Caco-2 (cell line): ENCODE measurements around the gene KAT7. TPM values are rescaled to one million over a fixed set of nuclear protein-coding genes. Genes with fewer than 3 reads are reported as not detected.

Source experiments
- BruUV-seq: library from RNA; stranded (reverse); fragments of 400-500 nt; replicated peaks from 2 replicates; lab custom pipeline; 2021; lab: Mats Ljungman, UMichigan
- CTCF ChIA-PET: fragments of 300-600 bp; sonication (Branson Sonifier 250); formaldehyde crosslinking; loops from one replicate; lab custom pipeline; 2022; ENCODE audit warnings: antibody characterized with exemption; lab: Charles Lee
- POLR2A ChIA-PET: fragments of 300-600 bp; sonication (Branson Sonifier 250); formaldehyde crosslinking; loops from one replicate; lab custom pipeline; 2022; ENCODE audit warnings: antibody characterized with exemption; lab: Charles Lee
- DNase-seq, 2 experiments: peaks; one replicate each; pipeline versions ENCODE4 v3.0.0 to v3.0.0-alpha.2; 2020 to 2022
- H3K27me3 ChIP-seq: replicated peaks from 2 replicates; pipeline ENCODE4 v1.6.0; 2011; ENCODE audit warnings: low read length; ENCODE audit not compliant: control insufficient read depth, insufficient read depth
- H3K36me3 ChIP-seq: 2 replicates; pipeline ENCODE4 v1.5.1; 2011; ENCODE audit warnings: low read length; ENCODE audit not compliant: control insufficient read depth, insufficient read depth
- H3K4me1 ChIP-seq: fragments of 250-450 bp; sonication (Bioruptor Pico); 2 replicates; pipeline ENCODE4 v1.5.1; 2020; ENCODE audit warnings: mild to moderate bottlenecking
- H3K4me3 ChIP-seq: 2 replicates; pipeline ENCODE4 v1.5.1; 2011; ENCODE audit warnings: low read depth, mild to moderate bottlenecking, control low read depth, low read length
- H3K9me3 ChIP-seq: fragments of 250-450 bp; sonication (Bioruptor Pico); 2 replicates; pipeline ENCODE4 v1.5.1; 2020; ENCODE audit warnings: mild to moderate bottlenecking, moderate library complexity
- H3K27ac Mint-ChIP-seq: one replicate; pipeline ENCODE4 v1.8.0; 2022; ENCODE audit warnings: mixed read lengths; ENCODE audit not compliant: unreplicated experiment
- H3K27me3 Mint-ChIP-seq: one replicate; pipeline ENCODE4 v1.8.0; 2022; ENCODE audit warnings: mixed read lengths; ENCODE audit not compliant: insufficient read depth, unreplicated experiment
- H3K36me3 Mint-ChIP-seq: one replicate; pipeline ENCODE4 v1.8.0; 2022; ENCODE audit warnings: mild to moderate bottlenecking, mixed read lengths; ENCODE audit not compliant: insufficient read depth, unreplicated experiment
- H3K4me1 Mint-ChIP-seq: one replicate; pipeline ENCODE4 v1.8.0; 2022; ENCODE audit warnings: low read depth, mixed read lengths; ENCODE audit not compliant: unreplicated experiment
- H3K4me3 Mint-ChIP-seq: one replicate; pipeline ENCODE4 v1.8.0; 2022; ENCODE audit warnings: mild to moderate bottlenecking, moderate library complexity, mixed read lengths; ENCODE audit not compliant: unreplicated experiment
- H3K9me3 Mint-ChIP-seq: one replicate; pipeline ENCODE4 v1.8.0; 2022; ENCODE audit warnings: mixed read lengths; ENCODE audit not compliant: unreplicated experiment
- intact Hi-C: fragments of 100-400 bp; cut with micrococcal nuclease; formaldehyde crosslinking; loops from one replicate; pipeline ENCODE4 v1.10.0; 2022; ENCODE audit not compliant: unreplicated experiment
- total RNA-seq: library from RNA; stranded (reverse); gene quantifications from 2 replicates; pipeline ENCODE4 v1.2.3, GENCODE V29; 2022
- TF ChIP-seq, protein P1 (sequence below), 2 experiments: fragments of 200-600 bp in 1 of 2; IDR thresholded peaks; 1 replicate in 1 of 2; 2 replicates in 1 of 2; pipeline versions ENCODE4 v1.5.1 to v1.8.0; 2011 to 2022; ENCODE audit warnings: antibody characterized with exemption in 1 of 2, control low read depth in 1 of 2, inconsistent platforms in 1 of 2, low read depth in 1 of 2, low read length in 1 of 2, mild to moderate bottlenecking in 1 of 2, moderate library complexity in 1 of 2; ENCODE audit not compliant: insufficient read depth in 1 of 2, severe bottlenecking in 1 of 2, unreplicated experiment in 1 of 2

The KAT7 gene
- total RNA-seq, 1 experiment from 2014 or later = 137 TPM

DNA sequence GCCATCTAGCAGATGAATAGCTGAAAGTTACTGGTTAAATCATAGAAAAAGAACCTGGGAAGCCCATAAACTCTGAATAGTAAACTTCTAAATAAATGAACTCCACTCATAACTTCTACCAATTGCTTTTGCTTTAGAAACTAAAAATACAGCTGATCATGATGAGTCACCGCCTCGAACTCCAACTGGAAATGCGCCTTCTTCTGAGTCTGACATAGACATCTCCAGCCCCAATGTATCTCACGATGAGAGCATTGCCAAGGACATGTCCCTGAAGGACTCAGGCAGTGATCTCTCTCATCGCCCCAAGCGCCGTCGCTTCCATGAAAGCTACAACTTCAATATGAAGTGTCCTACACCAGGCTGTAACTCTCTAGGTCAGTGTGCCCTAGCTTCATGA, 9.7 kb downstream of the KAT7 start:
- no TSS peak for BruUV-seq
- CTCF ChIA-PET = interaction anchor here (0.5 to 0.6 kb wide), 4 partner anchors 10 to 1051 kb away, joined by 3 to 7 read pairs (median 6); partner anchors contain the start of gene KAT7
- intact Hi-C loops = loop anchor here (2.0 kb wide), 1 partner anchor 25 kb away; no protein-coding TSS in a partner anchor
- Histone ChIP-seq H3K36me3 (peaks cover 7% of the 10 kb centered on the region), H3K9me3 (no peaks in the 10 kb centered on the region), H3K4me3 (no peak overlapping the region), H3K4me1 (no peaks in the 10 kb centered on the region), H3K27me3 (no peaks in the 10 kb centered on the region)
- Mint-ChIP-seq H3K9me3 (no peaks in the 10 kb centered on the region), H3K4me1 (no peaks in the 10 kb centered on the region), H3K27me3 (no peaks in the 10 kb centered on the region), H3K4me3 (no peak overlapping the region), H3K27ac (no peak overlapping the region), H3K36me3 (peaks cover 94% of the 10 kb centered on the region)
- POLR2A ChIA-PET = interaction anchor here (0.5 to 1.5 kb wide), 3 partner anchors 10 to 35 kb away, joined by 3 to 4 read pairs (median 4); partner anchors contain the start of genes FAM117A and KAT7
- no peak for DNase-seq
- TF ChIP-seq, protein P1, sequence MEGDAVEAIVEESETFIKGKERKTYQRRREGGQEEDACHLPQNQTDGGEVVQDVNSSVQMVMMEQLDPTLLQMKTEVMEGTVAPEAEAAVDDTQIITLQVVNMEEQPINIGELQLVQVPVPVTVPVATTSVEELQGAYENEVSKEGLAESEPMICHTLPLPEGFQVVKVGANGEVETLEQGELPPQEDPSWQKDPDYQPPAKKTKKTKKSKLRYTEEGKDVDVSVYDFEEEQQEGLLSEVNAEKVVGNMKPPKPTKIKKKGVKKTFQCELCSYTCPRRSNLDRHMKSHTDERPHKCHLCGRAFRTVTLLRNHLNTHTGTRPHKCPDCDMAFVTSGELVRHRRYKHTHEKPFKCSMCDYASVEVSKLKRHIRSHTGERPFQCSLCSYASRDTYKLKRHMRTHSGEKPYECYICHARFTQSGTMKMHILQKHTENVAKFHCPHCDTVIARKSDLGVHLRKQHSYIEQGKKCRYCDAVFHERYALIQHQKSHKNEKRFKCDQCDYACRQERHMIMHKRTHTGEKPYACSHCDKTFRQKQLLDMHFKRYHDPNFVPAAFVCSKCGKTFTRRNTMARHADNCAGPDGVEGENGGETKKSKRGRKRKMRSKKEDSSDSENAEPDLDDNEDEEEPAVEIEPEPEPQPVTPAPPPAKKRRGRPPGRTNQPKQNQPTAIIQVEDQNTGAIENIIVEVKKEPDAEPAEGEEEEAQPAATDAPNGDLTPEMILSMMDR (IDR thresholded peaks at IDR 0.05; ENCODE audit: insufficient read depth in 1 of 2, low read depth in 1 of 2, low read length in 1 of 2, severe bottlenecking in 1 of 2, unreplicated experiment in 1 of 2) = no peak

DNA sequence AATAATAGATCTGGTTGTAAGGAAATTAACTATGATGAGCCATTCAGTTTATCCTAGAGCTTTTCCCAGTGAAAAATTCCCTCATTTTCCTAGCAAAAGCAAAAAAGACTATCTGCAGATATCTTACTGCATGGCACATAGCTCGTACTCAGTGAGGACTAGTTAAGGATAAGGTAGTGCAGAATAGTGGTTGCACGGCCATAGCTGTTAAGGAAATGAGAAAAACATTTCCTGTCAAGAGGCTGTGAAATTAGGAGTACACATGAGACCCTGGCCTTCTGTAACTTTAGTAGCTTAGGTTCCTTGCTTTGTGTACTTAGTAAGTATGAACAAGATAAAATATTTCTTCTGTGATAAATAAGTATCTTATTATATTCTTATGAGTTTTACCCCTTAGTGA, 10.3 kb downstream of the KAT7 start:
- Histone ChIP-seq H3K36me3 (peaks cover 7% of the 10 kb centered on the region), H3K4me3 (no peak overlapping the region), H3K27me3 (no peaks in the 10 kb centered on the region), H3K9me3 (no peaks in the 10 kb centered on the region), H3K4me1 (no peaks in the 10 kb centered on the region)
- DNase-seq = no peak
- intact Hi-C loops = loop anchor here (2.0 kb wide), 1 partner anchor 24 kb away; no protein-coding TSS in a partner anchor
- BruUV-seq = no TSS peak
- TF ChIP-seq, protein P1 (IDR thresholded peaks at IDR 0.05; ENCODE audit: insufficient read depth in 1 of 2, low read depth in 1 of 2, low read length in 1 of 2, severe bottlenecking in 1 of 2, unreplicated experiment in 1 of 2) = no peak
- POLR2A ChIA-PET = interaction anchor here (0.5 to 1.5 kb wide), 3 partner anchors 10 to 35 kb away, joined by 3 to 4 read pairs (median 3); partner anchors contain the start of genes FAM117A and KAT7
- no peaks in the 10 kb centered on the region for H3K4me1 Mint-ChIP-seq
- H3K9me3 Mint-ChIP-seq = no peaks in the 10 kb centered on the region
- no peak overlapping the region for H3K27ac Mint-ChIP-seq
- no peak overlapping the region for H3K4me3 Mint-ChIP-seq
- H3K27me3 Mint-ChIP-seq = no peaks in the 10 kb centered on the region
- H3K36me3 Mint-ChIP-seq = peaks cover 91% of the 10 kb centered on the region
- CTCF ChIA-PET = interaction anchor here (0.5 to 0.6 kb wide), 3 partner anchors 16 to 1050 kb away, joined by 3 to 7 read pairs (median 6); no protein-coding TSS in a partner anchor

DNA sequence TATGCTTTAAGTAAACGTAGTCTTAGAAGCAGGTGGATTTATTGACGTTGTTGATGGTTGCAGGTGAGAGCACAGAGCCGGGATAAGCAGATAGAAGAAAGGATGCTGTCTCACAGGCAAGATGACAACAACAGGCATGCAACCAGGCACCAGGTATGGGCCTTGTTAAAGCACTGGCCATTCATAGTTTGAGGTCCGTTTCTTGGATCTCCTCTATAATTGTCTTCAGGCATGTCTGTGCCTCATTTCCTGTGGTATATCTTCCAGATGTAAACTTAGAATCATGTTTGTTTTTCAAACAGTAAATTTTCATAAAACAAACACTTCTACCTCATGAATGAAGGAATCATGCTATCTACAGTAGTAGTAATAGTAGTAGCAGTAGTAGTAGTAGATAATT, 20.6 kb downstream of the KAT7 start:
- H3K4me1 ChIP-seq = no peaks in the 10 kb centered on the region
- H3K27me3 ChIP-seq = no peaks in the 10 kb centered on the region
- H3K9me3 ChIP-seq = no peaks in the 10 kb centered on the region
- ChIA-PET CTCF (no interaction called here), POLR2A (no interaction called here)
- H3K27me3 Mint-ChIP-seq = no peaks in the 10 kb centered on the region
- TF ChIP-seq, protein P1 (IDR thresholded peaks at IDR 0.05; ENCODE audit: insufficient read depth in 1 of 2, low read depth in 1 of 2, low read length in 1 of 2, severe bottlenecking in 1 of 2, unreplicated experiment in 1 of 2) = no peak
- no TSS peak for BruUV-seq
- no peak overlapping the region for H3K27ac Mint-ChIP-seq
- no peaks in the 10 kb centered on the region for H3K4me1 Mint-ChIP-seq
- peaks cover 7% of the 10 kb centered on the region for H3K36me3 ChIP-seq
- intact Hi-C loops = no loop called here
- H3K9me3 Mint-ChIP-seq = no peaks in the 10 kb centered on the region
- H3K4me3 Mint-ChIP-seq = no peak overlapping the region
- H3K4me3 ChIP-seq = no peak overlapping the region
- peaks cover 93% of the 10 kb centered on the region for H3K36me3 Mint-ChIP-seq
- DNase-seq = no peak
